GM18505 (cell line): Measurements from ENCODE around the gene IL31.

Experiments used
- ATAC-seq: cut with Tn5 transposase; IDR thresholded peaks from one replicate; pipeline ENCODE4 v1.9.1; 2021; ENCODE audit not compliant: unreplicated experiment
- POLR2A ChIP-seq: IDR thresholded peaks from 4 replicates; pipeline ENCODE4 v1.6.1; 2011; ENCODE audit warnings: borderline replicate concordance; ENCODE audit not compliant: insufficient read depth, insufficient read length; ENCODE audit errors: extremely low read depth

The IL31 gene

DNA sequence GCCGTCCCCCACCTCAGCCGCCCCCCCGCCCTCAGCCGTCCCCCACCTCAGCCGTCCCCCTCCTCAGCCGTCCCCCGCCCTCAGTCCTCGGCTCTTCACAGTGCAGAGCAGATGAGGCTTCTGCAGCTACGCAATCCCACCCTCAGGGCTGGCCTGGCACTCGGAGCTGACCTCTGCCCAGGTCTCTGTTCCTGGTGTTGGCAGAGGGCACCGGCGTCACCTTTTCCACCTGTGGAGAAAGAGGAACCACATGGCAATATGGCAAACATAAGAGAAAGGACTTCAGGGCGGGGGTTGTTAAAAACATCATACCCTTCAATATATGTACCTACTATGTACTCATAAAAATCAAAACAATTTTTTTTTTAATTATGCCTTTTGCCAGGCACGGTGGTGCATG is 49.7 kb downstream of the IL31 start:
- no peak for TF ChIP-seq POLR2A
- ATAC-seq = no peak

- ATAC-seq = no peak
- no peak for TF ChIP-seq POLR2A
These were observed 50.3 kb downstream of the IL31 start for GRCh38 chr12:122123761-122124145.

GRCh38 chr12:122123051-122123760 is 50.8 kb downstream of the IL31 start:
- ATAC-seq = no peak

More at GRCh38 chr12:122123051-122123760, 50.8 kb downstream of the IL31 start:
- TF ChIP-seq POLR2A = no peak
